Measurements from ENCODE around the gene C2orf81.

The C2orf81 gene

DNA sequence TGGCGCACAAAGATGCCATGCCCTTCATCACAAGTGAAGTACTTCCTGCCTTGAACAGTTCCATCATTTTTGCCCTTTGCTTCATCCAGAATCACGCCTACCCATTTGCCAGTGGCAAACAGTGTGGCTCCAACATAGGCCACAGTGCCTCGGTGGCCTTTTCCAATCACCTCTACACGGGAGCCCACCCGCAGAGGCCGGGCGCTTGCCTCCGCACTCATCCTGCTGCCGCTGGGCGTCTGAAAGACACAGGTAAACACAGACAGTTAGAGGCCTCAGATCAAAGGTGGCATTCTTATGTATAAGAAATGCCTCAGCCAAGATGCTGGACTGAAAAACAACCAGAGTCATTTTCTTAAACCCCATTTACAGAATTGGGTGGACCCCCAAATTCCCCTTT, 43.4 kb downstream of the C2orf81 start:
- CTCF ChIA-PET: no interaction called here
- Mint-ChIP-seq H3K27me3 (no peaks in the 10 kb centered on the region), H3K27ac (no peak overlapping the region), H3K36me3 (peaks cover 10% of the 10 kb centered on the region), H3K9me3 (no peaks in the 10 kb centered on the region), H3K4me3 (no peak overlapping the region), H3K4me1 (peaks cover 30% of the 10 kb centered on the region)
- no peak for DNase-seq

DNA sequence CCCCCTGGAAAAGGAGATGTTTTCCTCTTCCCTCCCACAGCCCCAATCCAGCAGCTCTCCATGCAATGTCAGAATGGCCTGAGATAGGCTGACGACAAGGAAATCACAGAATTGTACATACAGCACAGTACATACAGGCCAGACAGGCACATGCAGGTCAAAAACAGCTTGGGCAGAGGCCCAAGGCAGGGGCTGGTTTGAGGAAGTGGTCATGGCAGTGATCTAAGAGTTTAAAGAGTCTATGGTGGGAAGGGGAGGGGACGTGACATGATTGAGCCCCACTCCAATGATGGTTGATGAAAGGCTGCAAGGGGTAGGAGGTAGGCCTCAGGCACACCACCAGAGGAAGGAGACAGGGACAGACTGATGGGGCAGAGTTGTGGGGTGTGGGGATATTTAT, 45.6 kb downstream of the C2orf81 start:
- H3K4me1 Mint-ChIP-seq: peaks cover 21% of the 10 kb centered on the region
- H3K36me3 Mint-ChIP-seq: peaks cover 16% of the 10 kb centered on the region
- DNase-seq: no peak
- no peak overlapping the region for H3K4me3 Mint-ChIP-seq
- no peaks in the 10 kb centered on the region for H3K27me3 Mint-ChIP-seq
- no peaks in the 10 kb centered on the region for H3K9me3 Mint-ChIP-seq
- no peak overlapping the region for H3K27ac Mint-ChIP-seq
- CTCF ChIA-PET: interaction anchor here (0.7 to 1.5 kb wide), 2 partner anchors 16 to 25 kb away, joined by 3 to 4 read pairs; no protein-coding TSS in a partner anchor

DNA sequence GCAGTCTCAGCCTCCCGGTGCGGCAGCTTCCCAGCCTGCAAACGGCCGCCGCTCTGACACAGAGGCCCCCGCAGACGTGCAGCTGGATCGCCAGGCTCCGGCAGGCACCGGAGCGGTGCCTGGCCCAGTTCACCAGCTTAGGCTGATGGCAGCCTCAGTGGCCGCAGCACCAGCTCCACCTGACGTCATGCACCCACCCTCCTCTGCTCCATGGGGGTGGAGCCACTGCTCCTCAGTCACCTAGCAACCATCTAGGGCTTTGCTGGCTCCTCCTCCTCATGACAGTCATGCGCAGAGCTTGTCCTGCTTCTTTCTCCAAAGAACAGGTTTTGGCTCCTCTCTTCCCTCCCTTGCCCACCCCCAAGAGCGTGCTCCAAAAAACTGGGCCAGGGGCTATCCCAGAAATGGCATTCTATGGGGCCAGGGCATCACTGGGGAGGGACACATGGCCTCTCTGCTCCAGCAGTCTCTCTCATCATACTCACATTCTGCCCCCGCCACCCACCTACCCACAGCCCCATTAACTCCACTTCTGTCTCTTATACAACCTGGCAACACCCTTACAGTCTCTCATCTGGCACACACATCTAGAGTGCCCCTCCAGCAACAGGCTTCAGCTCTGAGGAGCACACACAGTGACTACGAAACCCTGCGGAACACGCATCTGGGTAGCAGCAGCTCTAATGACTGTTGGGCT, 46.8 kb downstream of the C2orf81 start:
- no peak for DNase-seq
- peaks cover 13% of the 10 kb centered on the region for H3K4me1 Mint-ChIP-seq
- no peaks in the 10 kb centered on the region for H3K27me3 Mint-ChIP-seq
- no peak overlapping the region for H3K27ac Mint-ChIP-seq
- peaks cover 23% of the 10 kb centered on the region for H3K36me3 Mint-ChIP-seq
- no peak overlapping the region for H3K4me3 Mint-ChIP-seq
- no peaks in the 10 kb centered on the region for H3K9me3 Mint-ChIP-seq
- CTCF ChIA-PET: interaction anchor here (1.5 kb wide), 1 partner anchor 26 kb away, joined by 4 read pairs; no protein-coding TSS in a partner anchor

DNA sequence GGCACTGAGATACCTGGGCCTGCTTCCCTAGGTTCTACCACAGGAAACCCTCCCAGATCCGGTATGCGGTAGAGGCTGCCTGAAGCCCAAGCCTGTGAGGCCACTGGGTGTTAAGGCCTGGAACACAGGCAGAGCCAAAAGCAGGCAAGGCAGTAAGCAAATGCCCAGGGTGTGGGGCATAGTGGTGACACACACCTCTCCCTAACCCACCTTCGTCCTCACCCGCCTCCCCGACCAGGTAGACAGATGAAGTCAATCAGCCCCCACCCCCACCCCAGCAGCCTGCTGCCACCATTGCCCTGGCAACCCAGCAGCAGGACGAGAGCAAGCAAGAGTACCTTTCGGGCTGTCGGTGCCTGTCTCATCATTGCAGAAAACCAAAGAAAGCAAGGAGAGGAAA, 47.4 kb downstream of the C2orf81 start:
- no peaks in the 10 kb centered on the region for H3K27me3 Mint-ChIP-seq
- H3K27ac Mint-ChIP-seq: no peak overlapping the region
- H3K4me3 Mint-ChIP-seq: no peak overlapping the region
- no peak for DNase-seq
- H3K4me1 Mint-ChIP-seq: peaks cover 12% of the 10 kb centered on the region
- H3K36me3 Mint-ChIP-seq: peaks cover 28% of the 10 kb centered on the region
- CTCF ChIA-PET: interaction anchor here (0.9 kb wide), 1 partner anchor 39 kb away, joined by 4 read pairs; no protein-coding TSS in a partner anchor
- no peaks in the 10 kb centered on the region for H3K9me3 Mint-ChIP-seq

DNA sequence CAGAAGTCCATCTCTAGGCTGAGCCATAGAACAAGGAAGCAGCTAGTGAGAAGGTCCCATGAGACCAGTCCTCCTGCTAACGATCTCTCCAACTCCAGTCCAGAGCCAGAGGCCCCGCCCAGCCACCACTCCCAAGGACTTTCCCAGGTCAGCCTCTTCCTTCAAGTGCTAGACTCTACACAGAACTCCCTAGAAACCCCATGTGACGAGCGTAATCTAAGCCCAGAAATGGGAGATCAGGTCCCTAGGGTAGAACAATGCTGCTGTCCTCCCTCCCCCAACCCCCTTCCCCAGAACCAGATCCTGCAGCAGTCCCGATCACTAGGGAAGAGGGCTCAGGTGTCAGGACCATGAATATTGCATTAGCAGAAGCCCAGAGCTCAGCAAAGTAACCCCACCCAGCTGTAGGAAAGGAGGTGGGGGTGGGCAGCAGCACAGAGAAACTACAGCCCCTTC, 48.2 kb downstream of the C2orf81 start:
- H3K4me3 Mint-ChIP-seq: no peak overlapping the region
- DNase-seq: no peak
- no peaks in the 10 kb centered on the region for H3K9me3 Mint-ChIP-seq
- CTCF ChIA-PET: interaction anchor here (0.9 kb wide), 1 partner anchor 38 kb away, joined by 4 read pairs; no protein-coding TSS in a partner anchor
- no peaks in the 10 kb centered on the region for H3K27me3 Mint-ChIP-seq
- H3K27ac Mint-ChIP-seq: no peak overlapping the region
- H3K4me1 Mint-ChIP-seq: peaks cover 7% of the 10 kb centered on the region
- H3K36me3 Mint-ChIP-seq: peaks cover 29% of the 10 kb centered on the region

DNA sequence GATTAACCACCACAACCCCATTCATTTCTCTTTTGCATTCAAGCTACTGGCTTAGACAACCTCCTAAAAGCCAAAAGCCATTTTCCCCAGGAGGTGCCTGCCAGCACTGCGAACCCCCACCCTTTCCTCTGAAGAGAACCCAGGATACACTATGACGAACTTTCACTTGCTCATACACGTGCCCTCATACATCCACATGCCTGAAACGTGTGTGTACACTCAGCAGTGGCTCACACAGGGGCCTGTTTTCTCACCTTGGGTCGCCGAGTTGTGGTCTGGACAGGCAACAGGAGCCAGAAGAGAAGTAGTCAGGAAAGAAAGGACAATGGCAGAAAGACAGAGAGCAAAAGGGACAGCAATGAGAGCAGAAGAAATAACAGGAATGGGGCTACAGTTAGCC, 48.7 kb downstream of the C2orf81 start:
- Mint-ChIP-seq H3K27me3 (no peaks in the 10 kb centered on the region), H3K4me1 (peaks cover 7% of the 10 kb centered on the region), H3K4me3 (no peak overlapping the region), H3K9me3 (no peaks in the 10 kb centered on the region), H3K27ac (no peak overlapping the region), H3K36me3 (peaks cover 31% of the 10 kb centered on the region)
- CTCF ChIA-PET: no interaction called here
- no peak for DNase-seq

DNA sequence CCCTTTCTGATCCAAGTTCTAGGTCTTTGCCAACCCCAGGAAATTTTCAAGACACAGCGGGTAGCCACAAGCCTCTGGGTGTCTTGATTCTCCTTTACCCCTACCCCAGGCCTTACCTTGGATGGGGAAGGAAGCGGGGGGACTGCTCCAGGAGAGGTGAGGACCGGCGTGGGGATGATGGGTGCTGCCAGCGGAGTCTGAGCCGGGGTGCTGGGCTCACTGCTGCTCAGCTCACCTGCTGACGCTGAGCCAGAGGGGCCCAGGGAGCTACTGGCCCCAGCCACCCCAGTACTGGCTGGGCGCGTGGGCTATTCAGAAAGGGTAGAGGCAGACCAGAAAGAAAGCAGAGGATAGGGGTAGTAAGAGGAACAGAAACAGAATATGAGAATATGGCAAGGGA, 50.0 kb downstream of the C2orf81 start:
- H3K4me1 Mint-ChIP-seq: peaks cover 7% of the 10 kb centered on the region
- no peak for DNase-seq
- no peak overlapping the region for H3K27ac Mint-ChIP-seq
- no peaks in the 10 kb centered on the region for H3K9me3 Mint-ChIP-seq
- CTCF ChIA-PET: no interaction called here
- H3K4me3 Mint-ChIP-seq: no peak overlapping the region
- peaks cover 37% of the 10 kb centered on the region for H3K36me3 Mint-ChIP-seq
- no peaks in the 10 kb centered on the region for H3K27me3 Mint-ChIP-seq

DNA sequence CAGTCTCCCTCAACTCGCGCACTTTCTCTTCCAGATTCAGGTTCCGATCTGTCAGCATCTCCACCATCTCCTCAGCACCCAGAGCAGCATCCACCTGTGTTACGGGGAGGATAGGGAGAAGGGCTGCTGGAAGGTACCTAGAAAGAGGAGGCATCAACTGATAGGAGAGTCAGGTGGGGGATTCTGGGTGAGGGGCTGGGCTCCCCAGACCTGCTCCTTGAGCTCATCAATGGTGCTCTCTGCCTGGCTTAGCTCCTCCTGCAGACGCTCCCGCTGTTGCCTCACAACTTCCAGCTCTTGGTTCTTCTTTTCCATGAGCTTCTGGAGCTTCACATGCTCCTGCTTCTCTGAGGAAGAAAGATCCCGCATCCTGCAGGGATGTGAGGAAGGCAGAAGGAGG, 51.4 kb downstream of the C2orf81 start:
- Mint-ChIP-seq H3K27me3 (no peaks in the 10 kb centered on the region), H3K4me3 (no peak overlapping the region), H3K27ac (no peak overlapping the region), H3K36me3 (peaks cover 48% of the 10 kb centered on the region), H3K9me3 (no peaks in the 10 kb centered on the region), H3K4me1 (peaks cover 7% of the 10 kb centered on the region)
- CTCF ChIA-PET: interaction anchor here (0.6 kb wide), 1 partner anchor 22 kb away, joined by 3 read pairs; no protein-coding TSS in a partner anchor
- no peak for DNase-seq

DNA sequence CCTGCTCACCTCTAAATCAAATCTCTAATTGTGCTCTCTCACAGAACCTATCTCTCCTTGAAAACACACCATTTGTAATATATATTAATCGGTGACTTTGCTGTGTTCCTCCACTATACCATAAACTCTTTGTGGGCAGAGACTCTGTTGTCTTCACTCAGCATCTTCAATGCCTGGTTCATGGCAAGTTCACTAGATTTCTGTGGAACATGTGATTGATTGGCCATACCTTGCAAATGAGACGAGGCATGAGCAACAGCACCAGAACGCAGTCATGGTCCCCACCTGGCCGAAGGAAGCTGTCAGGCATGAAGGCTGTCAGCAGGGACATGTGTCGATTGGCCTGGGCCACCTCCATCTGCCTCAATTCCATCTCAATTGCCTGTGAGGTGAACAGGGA, 52.9 kb downstream of the C2orf81 start:
- no peak for DNase-seq
- no peaks in the 10 kb centered on the region for H3K4me1 Mint-ChIP-seq
- CTCF ChIA-PET: no interaction called here
- no peaks in the 10 kb centered on the region for H3K9me3 Mint-ChIP-seq
- peaks cover 57% of the 10 kb centered on the region for H3K36me3 Mint-ChIP-seq
- H3K4me3 Mint-ChIP-seq: no peak overlapping the region
- H3K27ac Mint-ChIP-seq: no peak overlapping the region
- H3K27me3 Mint-ChIP-seq: no peaks in the 10 kb centered on the region

DNA sequence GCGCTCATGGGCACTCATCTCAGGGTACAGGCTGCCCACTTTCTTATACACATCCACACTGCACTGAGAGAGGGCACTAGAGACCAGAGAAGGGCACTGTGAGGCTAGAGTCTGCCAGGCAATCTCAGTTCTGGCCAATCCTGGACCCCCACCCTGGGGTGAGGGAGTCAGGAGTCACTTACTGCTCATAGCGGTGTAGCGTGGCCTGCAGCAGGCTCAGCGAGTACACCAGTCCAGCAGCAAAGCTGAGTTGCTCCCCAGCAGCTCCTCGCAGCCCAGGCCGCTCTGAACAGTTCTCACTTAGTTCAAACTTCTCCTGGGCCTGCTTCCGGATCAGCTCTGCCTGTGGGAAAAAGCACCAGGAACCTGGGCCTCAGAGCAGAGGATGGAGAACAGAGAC, 53.6 kb downstream of the C2orf81 start:
- Mint-ChIP-seq H3K9me3 (no peaks in the 10 kb centered on the region), H3K4me3 (no peak overlapping the region), H3K27ac (no peak overlapping the region), H3K36me3 (peaks cover 61% of the 10 kb centered on the region), H3K27me3 (no peaks in the 10 kb centered on the region), H3K4me1 (no peaks in the 10 kb centered on the region)
- CTCF ChIA-PET: interaction anchor here (1.5 kb wide), 1 partner anchor 118 kb away, joined by 5 read pairs; no protein-coding TSS in a partner anchor
- DNase-seq: no peak

DNA sequence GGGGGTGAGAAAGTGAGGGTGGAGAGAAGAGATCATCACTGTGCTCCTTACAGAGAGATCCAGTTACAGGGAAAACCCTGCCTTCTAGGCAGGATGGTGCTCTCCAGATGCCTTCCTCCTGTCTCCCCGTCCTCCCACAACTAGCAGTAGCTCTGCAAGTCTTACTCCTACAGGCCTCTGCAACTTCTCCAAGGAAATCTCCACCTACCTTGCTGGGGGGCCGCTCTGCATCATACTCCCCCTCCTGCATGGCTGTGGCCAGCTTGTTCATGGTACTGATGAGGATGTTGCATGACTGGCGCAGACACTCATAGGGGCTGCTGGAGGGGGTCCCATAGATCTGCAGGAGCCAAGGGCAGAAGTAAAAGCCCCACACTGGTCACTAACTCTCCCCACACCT, 55.4 kb downstream of the C2orf81 start:
- Mint-ChIP-seq H3K9me3 (no peaks in the 10 kb centered on the region), H3K36me3 (peaks cover 68% of the 10 kb centered on the region), H3K27ac (no peak overlapping the region), H3K4me3 (no peak overlapping the region), H3K4me1 (no peaks in the 10 kb centered on the region), H3K27me3 (no peaks in the 10 kb centered on the region)
- DNase-seq: no peak
- CTCF ChIA-PET: interaction anchor here (2.5 kb wide), 1 partner anchor 31 kb away, joined by 5 read pairs; no protein-coding TSS in a partner anchor

DNA sequence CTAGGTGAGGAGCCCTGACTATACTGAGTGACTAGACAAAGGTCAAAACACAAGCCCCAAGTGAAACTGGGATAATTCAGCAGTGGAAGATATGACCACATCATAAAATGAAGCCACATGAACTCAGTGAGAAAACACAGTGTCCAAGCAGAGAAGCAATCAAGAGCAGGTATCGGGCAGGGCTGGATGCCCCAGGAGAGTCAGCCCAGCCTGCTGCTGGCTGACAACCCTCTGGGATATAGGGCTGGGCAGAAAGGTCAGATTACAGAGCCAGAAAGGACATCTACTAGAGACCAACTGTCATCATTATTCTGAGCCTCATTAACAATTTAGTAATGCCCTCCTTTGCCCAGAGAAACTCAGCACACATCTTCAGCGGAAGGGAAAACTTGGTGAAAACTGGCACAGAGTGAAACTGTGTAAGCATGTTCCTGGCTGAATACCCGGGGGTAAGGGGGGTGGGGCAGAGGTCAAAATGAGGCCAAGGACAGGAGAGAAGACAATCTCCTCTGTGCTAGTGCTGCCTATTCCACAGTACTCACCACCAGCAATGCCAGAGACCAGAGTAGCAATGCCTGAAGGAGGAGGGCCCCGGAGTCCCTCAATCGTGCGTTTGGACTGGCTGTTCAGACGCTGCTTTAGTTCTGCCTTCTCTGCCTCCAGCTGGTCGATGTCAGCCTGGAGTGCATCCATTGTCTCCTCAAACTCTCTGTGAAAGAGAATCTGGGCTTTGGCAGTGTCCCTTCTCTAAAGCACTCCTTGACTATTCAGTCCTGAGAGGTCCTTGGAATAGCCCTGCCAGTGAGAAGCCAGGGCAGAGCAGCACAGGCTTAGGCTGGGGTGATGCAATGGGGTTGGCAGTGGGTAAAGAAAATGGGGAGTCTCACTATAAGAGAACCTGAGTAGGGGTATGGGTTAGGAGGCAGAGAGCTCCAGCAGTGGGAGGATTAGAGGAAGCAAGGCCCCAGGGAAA, 56.6 kb downstream of the C2orf81 start:
- no peak for DNase-seq
- Mint-ChIP-seq H3K27me3 (no peaks in the 10 kb centered on the region), H3K27ac (no peak overlapping the region), H3K4me3 (no peak overlapping the region), H3K9me3 (no peaks in the 10 kb centered on the region), H3K4me1 (no peaks in the 10 kb centered on the region), H3K36me3 (peaks cover 65% of the 10 kb centered on the region)
- CTCF ChIA-PET: interaction anchor here (2.5 kb wide), 1 partner anchor 29 kb away, joined by 5 read pairs; no protein-coding TSS in a partner anchor
